Measurements from ENCODE around the gene CDH13.

DNA sequence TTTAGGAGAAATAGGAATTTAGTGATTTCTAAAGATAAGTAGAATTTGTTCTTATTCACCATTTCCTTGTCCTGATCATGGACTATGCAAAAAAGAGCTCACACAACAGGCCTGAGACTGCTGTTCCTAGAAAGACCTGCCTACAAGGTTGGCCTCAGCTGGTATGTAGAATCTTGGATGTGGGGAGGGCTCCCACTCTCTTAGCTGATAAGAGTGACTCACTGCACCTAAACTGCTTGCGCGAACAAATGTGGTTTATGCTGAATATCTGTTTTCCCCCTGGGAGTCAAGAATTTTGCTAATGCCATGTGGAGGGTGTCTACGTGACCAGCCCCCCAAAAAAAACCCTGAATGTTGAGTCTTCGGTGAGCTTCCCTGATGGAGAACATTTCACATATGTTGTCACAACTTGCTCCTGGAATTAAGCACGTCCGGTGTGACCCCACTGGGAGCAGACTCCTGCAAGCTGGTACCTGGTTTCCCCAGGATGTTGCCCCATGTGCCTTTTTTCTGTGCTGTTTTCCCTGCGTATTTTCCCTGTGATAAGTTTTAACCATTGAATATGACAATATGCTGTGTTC is 1112.2 kb downstream of the CDH13 start:
- TF ChIP-seq, protein P1, sequence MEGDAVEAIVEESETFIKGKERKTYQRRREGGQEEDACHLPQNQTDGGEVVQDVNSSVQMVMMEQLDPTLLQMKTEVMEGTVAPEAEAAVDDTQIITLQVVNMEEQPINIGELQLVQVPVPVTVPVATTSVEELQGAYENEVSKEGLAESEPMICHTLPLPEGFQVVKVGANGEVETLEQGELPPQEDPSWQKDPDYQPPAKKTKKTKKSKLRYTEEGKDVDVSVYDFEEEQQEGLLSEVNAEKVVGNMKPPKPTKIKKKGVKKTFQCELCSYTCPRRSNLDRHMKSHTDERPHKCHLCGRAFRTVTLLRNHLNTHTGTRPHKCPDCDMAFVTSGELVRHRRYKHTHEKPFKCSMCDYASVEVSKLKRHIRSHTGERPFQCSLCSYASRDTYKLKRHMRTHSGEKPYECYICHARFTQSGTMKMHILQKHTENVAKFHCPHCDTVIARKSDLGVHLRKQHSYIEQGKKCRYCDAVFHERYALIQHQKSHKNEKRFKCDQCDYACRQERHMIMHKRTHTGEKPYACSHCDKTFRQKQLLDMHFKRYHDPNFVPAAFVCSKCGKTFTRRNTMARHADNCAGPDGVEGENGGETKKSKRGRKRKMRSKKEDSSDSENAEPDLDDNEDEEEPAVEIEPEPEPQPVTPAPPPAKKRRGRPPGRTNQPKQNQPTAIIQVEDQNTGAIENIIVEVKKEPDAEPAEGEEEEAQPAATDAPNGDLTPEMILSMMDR (IDR thresholded peaks at IDR 0.05), result no peak
- no peak for TF ChIP-seq POLR2A (IDR thresholded peaks at IDR 0.05)

All from body of pancreas (tissue), 4 donors.